HG03280 (cell line): ENCODE measurements around the gene PGAM2.
"Not testable (repeated sequence)": the region's sequence is repeated elsewhere in the genome, so short reads cannot be mapped to it uniquely, and the experiment has no call there.

Experiments used
- ATAC-seq: cut with Tn5 transposase; IDR thresholded peaks from one replicate; pipeline ENCODE4 v1.9.1; 2021; ENCODE audit warnings: mild to moderate bottlenecking, moderate library complexity; ENCODE audit not compliant: unreplicated experiment

The PGAM2 gene

DNA sequence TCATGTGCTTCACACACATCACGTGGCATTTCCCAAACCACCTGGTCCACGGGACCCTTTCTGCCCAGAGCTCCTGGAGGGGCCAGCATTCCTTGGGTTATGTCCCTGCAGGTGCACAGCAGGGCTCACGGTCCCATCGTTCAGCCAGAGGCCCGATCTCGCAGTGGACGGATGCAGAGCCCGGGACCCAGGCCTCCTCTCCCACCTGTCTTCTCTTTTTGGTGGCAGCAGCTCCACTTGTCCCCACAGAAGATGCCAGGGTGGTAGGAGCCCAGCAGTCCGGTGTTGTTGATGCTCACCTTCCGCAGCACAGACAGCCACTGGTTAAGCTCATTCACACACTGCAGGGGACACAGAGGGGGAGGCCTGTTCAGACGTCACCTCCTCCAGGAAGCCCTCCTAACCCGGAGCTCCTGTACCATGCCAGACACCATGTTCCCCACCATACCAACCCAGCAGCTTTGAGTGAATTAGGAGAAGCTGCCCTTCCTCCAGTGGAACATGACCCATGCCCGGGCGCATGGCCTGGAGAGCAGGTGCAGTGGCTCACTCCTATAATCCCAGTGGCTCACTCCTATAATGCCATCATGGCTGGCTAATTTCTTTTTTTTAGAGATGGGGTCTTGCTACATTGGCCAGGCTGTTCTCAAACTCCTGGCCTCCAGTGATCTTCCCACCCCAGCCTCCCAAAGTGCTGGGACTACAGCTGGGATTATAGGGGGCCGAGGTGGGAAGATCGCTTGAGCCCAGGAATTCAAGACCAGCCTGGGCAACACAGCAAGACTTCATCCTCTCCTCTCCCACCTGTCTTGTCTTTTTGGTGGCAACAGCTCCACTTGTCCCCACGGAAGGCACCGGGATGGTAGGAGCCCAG lies 31.2 kb downstream of the PGAM2 start:
- not testable (repeated sequence) for ATAC-seq

DNA sequence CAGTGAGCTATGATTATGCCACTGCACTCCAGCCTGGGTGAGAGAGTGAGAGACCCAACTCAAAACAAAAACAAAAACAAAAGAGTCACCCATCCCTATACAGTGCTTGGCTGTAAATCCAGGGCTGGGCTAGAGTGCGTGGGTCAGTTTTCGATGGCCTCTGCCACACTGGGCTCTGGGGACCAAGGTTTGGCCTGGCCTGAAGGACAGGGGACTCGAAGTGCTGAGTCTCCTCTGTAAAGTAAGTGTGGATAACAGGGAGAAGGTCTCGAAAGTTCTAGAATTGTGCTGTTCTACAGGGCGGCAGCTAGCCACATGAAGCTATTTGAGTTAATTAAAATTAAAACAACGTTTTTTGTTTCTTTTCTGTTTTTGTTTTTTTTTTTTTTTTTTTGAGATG lies 33.3 kb downstream of the PGAM2 start:
- not testable (repeated sequence) for ATAC-seq

DNA sequence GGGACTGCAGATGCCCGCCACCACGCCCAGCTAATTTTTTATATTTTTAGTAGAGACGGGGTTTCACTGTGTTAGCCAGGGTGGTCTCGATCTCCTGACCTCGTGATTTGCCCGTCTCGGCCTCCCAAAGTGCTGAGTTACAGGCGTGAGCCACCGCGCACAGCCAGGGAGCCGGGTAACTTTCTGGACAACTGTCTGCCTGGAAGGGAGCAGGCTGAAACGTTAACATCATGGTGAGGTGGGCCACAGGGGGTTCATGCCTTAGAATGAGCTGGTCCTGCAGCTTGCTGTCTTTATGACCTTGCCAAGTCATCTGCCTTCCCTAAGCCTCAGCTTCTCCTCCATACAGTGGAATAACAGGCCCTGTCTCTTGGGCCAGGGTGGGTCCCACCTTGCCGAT lies 34.0 kb downstream of the PGAM2 start:
- not testable (repeated sequence) for ATAC-seq

DNA sequence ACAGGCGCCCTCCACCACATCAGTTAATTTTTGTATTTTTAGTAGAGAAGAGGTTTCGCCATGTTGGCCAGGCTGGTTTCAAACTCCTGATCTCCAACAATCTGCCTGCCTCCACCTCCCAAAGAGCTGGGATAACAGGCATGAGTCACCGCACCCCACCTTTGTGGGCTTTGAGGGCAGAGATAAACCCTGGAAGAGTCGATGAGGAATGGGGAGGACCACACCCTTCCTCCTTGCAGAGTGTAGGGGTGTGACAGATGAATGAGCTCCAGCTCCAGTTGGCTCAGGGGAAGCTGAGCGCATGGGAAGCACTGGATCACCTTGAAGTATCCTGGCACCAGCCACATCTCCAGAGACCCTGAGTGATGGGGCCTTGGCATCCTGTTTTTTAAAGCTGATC lies 35.3 kb downstream of the PGAM2 start:
- ATAC-seq, result not testable (repeated sequence)

DNA sequence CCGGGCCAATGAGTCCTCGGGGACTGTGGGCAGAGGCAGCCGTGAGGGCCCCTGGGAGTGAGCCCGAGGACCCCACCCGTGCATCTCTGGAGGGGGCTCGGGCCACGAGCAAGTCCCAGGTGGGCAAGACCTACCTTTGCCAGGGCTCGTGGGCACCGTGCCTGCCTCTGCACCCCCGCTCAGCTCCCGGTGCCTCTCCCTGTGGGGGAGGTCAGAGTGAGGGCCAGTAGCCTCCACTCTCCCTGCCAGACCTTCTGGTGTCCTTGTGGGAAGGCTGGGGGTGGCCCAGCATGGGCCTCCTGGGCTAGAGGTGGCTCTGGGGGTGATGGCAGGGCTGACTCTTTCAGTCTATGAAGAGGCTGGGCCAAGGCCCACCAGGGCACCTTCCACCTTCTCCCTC lies 35.9 kb downstream of the PGAM2 start:
- not testable (repeated sequence) for ATAC-seq

DNA sequence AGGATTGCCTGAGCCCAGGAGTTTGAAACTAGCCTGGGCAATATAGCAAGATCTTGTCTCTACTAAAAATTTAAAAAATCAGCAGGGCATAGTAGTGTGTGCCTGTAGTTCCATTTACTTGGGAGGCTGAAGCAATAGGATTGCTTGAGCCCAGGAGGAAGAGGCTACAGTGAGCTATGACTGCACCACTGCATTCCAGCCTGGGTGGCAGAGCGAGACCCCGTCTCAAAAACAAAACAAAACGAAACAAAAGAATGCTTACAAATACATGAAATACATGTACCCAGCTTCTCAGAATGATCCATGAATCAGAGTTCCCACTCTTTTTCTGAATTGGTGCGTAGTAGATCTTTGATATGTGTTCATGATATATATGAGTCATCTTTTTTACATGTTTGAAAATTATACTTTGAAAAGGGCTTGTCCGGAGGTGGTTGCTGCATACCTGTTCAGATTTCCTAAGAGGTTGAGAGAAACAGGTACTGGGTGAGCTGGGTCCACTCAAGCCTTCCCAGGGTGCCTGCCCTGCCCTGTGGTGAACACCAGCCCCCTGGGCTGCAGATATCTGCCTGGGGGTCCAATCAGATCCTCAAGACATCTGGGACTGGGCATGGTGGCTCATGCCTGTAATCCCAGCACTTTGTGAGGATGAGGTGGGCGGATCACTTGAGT lies 42.4 kb downstream of the PGAM2 start:
- not testable (repeated sequence) for ATAC-seq

DNA sequence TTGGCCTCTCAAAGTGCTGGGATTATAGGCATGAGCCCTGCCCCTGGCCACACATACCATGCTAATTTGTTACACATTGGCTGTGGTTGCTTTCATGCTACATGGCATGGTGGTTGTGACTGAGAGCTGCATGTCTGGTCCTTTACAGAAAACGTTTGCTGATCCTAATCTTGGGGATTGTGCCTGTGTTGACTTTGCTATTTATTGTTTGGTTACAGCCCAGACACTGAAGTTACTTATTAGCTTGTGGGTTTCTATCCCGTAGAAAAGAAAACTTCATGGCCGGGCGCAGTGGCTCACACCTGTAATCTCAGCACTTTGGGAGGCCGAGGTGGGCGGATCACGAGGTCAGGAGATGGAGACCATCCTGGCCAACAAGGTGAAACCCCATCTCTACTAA lies 43.3 kb downstream of the PGAM2 start:
- not testable (repeated sequence) for ATAC-seq

DNA sequence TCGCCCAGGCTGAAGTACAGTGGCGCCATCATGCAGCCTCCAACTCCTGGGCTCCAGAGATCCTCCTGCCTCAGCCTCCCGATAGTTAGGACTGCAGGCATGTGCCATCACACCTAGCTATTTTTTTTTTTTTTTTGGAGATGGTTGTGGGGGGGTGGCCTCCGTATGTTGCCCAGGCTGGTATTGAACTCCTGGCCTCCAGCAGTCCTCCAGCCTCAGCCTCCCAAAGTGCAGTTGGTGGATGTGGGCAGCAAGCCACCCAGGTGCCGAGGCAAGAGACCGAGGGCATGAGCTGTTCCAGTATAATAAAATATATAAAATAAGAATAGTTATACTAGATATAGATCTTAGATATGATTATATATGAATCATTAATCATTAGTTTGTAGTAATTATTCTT lies 45.5 kb downstream of the PGAM2 start:
- ATAC-seq, result not testable (repeated sequence)

DNA sequence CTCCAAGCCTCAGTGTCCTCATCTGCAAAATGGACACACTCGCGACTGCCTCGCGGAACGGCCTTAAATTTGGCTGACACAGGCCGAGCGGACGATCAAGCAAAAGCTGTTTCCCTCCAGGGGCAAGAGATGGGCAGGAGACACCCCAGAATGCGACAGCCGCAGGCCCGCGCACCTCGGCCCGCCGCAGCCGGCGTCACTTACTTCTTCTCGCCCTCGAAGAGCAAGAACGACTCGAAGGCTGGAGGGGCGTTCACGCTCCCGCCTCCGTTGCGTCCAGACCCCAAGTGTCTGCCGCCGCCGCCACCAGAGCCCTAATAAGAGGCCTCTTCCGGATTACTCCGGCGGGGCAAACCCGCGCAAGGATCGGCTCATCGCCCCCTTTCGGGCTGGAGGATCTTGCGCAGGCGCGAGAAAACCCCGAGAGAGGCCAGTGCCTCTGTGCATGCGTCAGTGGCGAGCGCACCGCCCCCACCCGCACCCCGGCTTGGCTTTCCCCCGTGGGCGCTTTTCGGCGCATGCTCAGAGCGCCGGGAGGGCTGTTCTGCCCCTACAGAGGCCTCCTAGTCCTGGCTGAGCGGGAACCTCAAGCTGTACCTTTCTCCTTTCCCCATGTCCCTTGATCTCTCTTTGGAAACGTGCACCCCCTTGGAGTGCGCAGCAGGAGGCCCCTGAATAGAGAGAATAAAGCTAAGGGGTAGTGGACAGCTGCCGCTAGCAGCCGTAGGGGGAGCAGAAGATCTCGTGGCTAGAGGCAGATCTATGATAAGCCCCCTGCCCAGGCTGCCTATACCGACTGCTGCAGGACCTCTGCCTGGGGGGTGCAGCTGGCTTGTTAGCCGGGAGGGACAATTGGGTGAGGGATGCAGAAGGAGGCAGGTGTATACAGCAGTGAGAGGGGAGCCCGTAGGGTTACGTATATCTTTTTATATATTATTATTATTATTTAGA lies 46.2 kb downstream of the PGAM2 start:
- peak; percentile 93 for ATAC-seq

DNA sequence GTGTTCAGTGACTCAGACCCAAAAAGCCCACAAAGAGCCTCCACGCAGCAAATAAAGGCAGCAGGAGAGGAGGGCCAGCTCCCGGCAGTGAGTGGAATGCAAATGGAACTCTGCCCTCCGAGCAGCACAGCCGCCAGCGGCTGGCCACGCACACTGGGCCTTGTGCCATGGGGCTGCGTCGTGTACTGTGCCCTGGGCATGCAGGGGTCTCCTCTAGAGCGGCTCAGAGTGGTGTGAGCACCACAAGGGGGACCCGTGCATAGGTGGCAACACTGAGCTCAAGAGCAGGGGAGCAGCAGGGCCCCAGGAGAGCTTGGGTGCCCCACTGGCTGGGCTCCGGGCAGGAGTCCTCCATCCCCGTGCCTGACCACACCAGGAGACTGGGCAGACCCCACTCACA lies 50.3 kb downstream of the PGAM2 start:
- ATAC-seq, result not testable (repeated sequence)
